Right lobe of liver (tissue), 4 donors: Measurements from ENCODE around the gene PCDHB6.
"Not testable (repeated sequence)": the region's sequence is repeated elsewhere in the genome, so short reads cannot be mapped to it uniquely, and the experiment has no call there.

Experiments used
- CTCF ChIP-seq, 4 donors: fragments of 200-600 bp in 3 of 4; fragments of 450-650 bp in 1 of 4; IDR thresholded peaks; one replicate each; pipeline versions ENCODE4 v1.5.1 to v1.8.0; 2016 to 2022; ENCODE audit warnings: antibody characterized with exemption in 4 of 4, mild to moderate bottlenecking in 2 of 4
- POLR2A ChIP-seq: fragments of 450-650 bp; IDR thresholded peaks from one replicate; pipeline ENCODE4 v1.6.1; 2017; ENCODE audit warnings: antibody characterized with exemption, mild to moderate bottlenecking
- donor health status: DM: no; HTN: no; CAD: no.
- donor health status: DM: no; HTN: no; CAD: no.
- donor health status: DM: no; HTN: yes; CAD: no.

GRCh38 chr5:141151632-141152031 is 1.8 kb downstream of the PCDHB6 start:
- not testable (repeated sequence) for TF ChIP-seq CTCF (IDR thresholded peaks at IDR 0.05); POLR2A
